ENCODE data around the gene GALNT16. TPM values are rescaled to one million over a fixed set of nuclear protein-coding genes. Genes with fewer than 3 reads are reported as not detected.

The GALNT16 gene
- total and polyA plus RNA-seq, 11 donors = 17.0 to 81.6 (median 51.3) TPM

GRCh38 chr14:69280746-69281291, 20.9 kb downstream of the GALNT16 start:
- Histone ChIP-seq H3K4me1 (peaks cover 0 to 29% (median 9%) of the 10 kb centered on the region in 12 donors), H3K27ac (peak overlapping the region in 1 of 12 donors; percentile 71), H3K9me3 (no peaks in the 10 kb centered on the region), H3K27me3 (no peaks in the 10 kb centered on the region), H3K4me3 (no peak overlapping the region), H3K36me3 (no peaks in the 10 kb centered on the region)
- no peak for TF ChIP-seq CTCF (IDR thresholded peaks at IDR 0.05)
- TF ChIP-seq POLR2A (IDR thresholded peaks at IDR 0.05) = no peak
- no peak for ATAC-seq
- 88 to 91% (median 91%) methylated on average over 8 to 9 of the region's 9 CpGs for WGBS, 4 donors
- intact Hi-C loops (cut with DNase I) = loop anchor here in 1 of 10 donors (1.0 kb wide), 1 partner anchor 20 kb away; no protein-coding TSS in a partner anchor
- DNase-seq = no peak

- ATAC-seq = peak; percentile 87 to 91 (median 90)
- WGBS, 4 donors = 55 to 63% (median 59%) methylated on average over 8 to 10 of the region's 10 CpGs
- no peaks in the 10 kb centered on the region for H3K36me3 ChIP-seq
- no peaks in the 10 kb centered on the region for H3K27me3 ChIP-seq
- intact Hi-C loops (cut with DNase I) = loop anchor here in 1 of 10 donors (1.0 kb wide), 1 partner anchor 20 kb away; no protein-coding TSS in a partner anchor
- H3K4me1 ChIP-seq = peaks cover 0 to 27% (median 9%) of the 10 kb centered on the region in 12 donors
- peak; percentile 54 to 82 (median 61) for DNase-seq
- peak overlapping the region in 4 of 12 donors; percentile 39 to 71 (median 54) for H3K27ac ChIP-seq
- no peaks in the 10 kb centered on the region for H3K9me3 ChIP-seq
- H3K4me3 ChIP-seq = no peak overlapping the region
- TF ChIP-seq CTCF (IDR thresholded peaks at IDR 0.05) = no peak
- TF ChIP-seq POLR2A (IDR thresholded peaks at IDR 0.05) = no peak
Measured at GRCh38 chr14:69281450-69282169, 21.7 kb downstream of the GALNT16 start.

GRCh38 chr14:69282448-69282847, 22.5 kb downstream of the GALNT16 start:
- peaks cover 0 to 34% (median 16%) of the 10 kb centered on the region in 12 donors for H3K4me1 ChIP-seq
- peak overlapping the region in 1 of 12 donors; percentile 12 for H3K27ac ChIP-seq

More at GRCh38 chr14:69282448-69282847, 22.5 kb downstream of the GALNT16 start:
- intact Hi-C loops (cut with DNase I) = no loop called here
- TF ChIP-seq POLR2A (IDR thresholded peaks at IDR 0.05) = no peak
- no peak for TF ChIP-seq CTCF (IDR thresholded peaks at IDR 0.05)
- Histone ChIP-seq H3K9me3 (no peaks in the 10 kb centered on the region), H3K27me3 (no peaks in the 10 kb centered on the region), H3K36me3 (no peaks in the 10 kb centered on the region), H3K4me3 (no peak overlapping the region)
- 87 to 92% (median 89%) methylated on average over 6 of the region's 6 CpGs for WGBS, 4 donors
- no peak for DNase-seq
- no peak for ATAC-seq

All from heart left ventricle (tissue), 16 donors.